Ovary (tissue), 9 donors: Measurements from ENCODE around the gene TEX44. TPM values are rescaled to one million over a fixed set of nuclear protein-coding genes. Genes with fewer than 3 reads are reported as not detected.

Experiments
- DNase-seq, 5 donors: peaks; one replicate each; pipeline ENCODE4 v3.0.0-alpha.2; 2019 to 2020
- H3K27ac ChIP-seq, 2 donors: fragments of 200-600 bp; one replicate each; pipeline versions ENCODE4 v1.5.1 to v1.8.0; 2019 to 2022
- H3K27me3 ChIP-seq: fragments of 200-600 bp; one replicate; pipeline ENCODE4 v1.8.0; 2022
- H3K36me3 ChIP-seq: fragments of 200-600 bp; sonication (generic); one replicate; pipeline ENCODE4 v1.5.1; 2019
- H3K4me1 ChIP-seq: one replicate; pipeline ENCODE4 v1.8.1; 2013; ENCODE audit warnings: mild to moderate bottlenecking, moderate library complexity; ENCODE audit not compliant: insufficient read depth
- H3K4me3 ChIP-seq: fragments of 200-600 bp; sonication (generic); one replicate; pipeline ENCODE4 v1.5.1; 2017
- H3K9me3 ChIP-seq, 2 donors: fragments of 200-600 bp in 1 of 2; sonication (generic) in 1 of 2; one replicate each; pipeline versions ENCODE4 v1.5.1 to v1.8.1; 2013 to 2019; ENCODE audit warnings: mild to moderate bottlenecking in 1 of 2, moderate library complexity in 1 of 2
- CTCF ChIP-seq, 3 donors: fragments of 450-650 bp in 2 of 3; fragments of 200-600 bp in 1 of 3; IDR thresholded peaks; one replicate each; pipeline versions ENCODE4 v1.5.1 to v1.8.0; 2016 to 2022; ENCODE audit warnings: antibody characterized with exemption in 3 of 3, mild to moderate bottlenecking in 1 of 3
- EP300 ChIP-seq: sonication (generic); formaldehyde crosslinking; IDR thresholded peaks from one replicate; pipeline ENCODE4 v1.6.1; 2017; ENCODE audit warnings: antibody characterized with exemption
- POLR2A ChIP-seq: fragments of 450-650 bp; IDR thresholded peaks from one replicate; pipeline ENCODE4 v1.6.1; 2017; ENCODE audit warnings: antibody characterized with exemption, mild to moderate bottlenecking, moderate library complexity
- WGBS, 3 donors: extraction: QIAGEN DNeasy Blood & Tissue Kit in 1 of 3; methylation state at CpG; one replicate each; pipeline versions ENCODE4 v1.1.5 to v1.1.7; 2013 to 2017; 5-methylcytosine and 5-hydroxymethylcytosine counted together
- intact Hi-C, 4 donors: fragments of 100-400 bp; cut with DNase I; formaldehyde crosslinking; loops; one replicate each; pipeline versions ENCODE4 v1.11.0 to v1.15.1; 2022 to 2023
- polyA plus RNA-seq, 2 donors: library from polyadenylated mRNA; stranded (reverse); fragments of 200-250 nt in 1 of 2; fragments of 350-450 nt in 1 of 2; fragmentation: Illumina TruSeq in 1 of 2; extraction: RNeasy Lipid Tissue Mini Kit (QIAGEN cat#74804) in 1 of 2; gene quantifications; one replicate each; pipeline ENCODE4 v1.2.3, GENCODE V29; 2013 to 2014
- total RNA-seq, 7 donors: library from RNA; depleted of rRNA in 2 of 7; stranded (reverse); fragments of >200 nt in 2 of 7; fragmentation: NEBNext Ultra II Directional in 3 of 7; extraction: Animal tissue kit (Norgen Biotek cat#: 25700) in 3 of 7; gene quantifications; one replicate each; pipeline versions ENCODE4 v1.1.0 to v1.2.4, GENCODE V29; 2016 to 2023
- donor health status: DM: no; HTN: no; CAD: no; lungs with moderate emphysema.
- donor health status: DM: no; HTN: no; CAD: no.
- donor health status: Bipolar disorder and iron deficiency.
- donor health status: DM: yes; HTN: yes; CAD: no.
- donor health status: DM: no; HTN: no; CAD: no.
- donor health status: DM: yes; HTN: yes; CAD: no.

Gene TEX44
- total and polyA plus RNA-seq, 9 donors: not detected

DNA sequence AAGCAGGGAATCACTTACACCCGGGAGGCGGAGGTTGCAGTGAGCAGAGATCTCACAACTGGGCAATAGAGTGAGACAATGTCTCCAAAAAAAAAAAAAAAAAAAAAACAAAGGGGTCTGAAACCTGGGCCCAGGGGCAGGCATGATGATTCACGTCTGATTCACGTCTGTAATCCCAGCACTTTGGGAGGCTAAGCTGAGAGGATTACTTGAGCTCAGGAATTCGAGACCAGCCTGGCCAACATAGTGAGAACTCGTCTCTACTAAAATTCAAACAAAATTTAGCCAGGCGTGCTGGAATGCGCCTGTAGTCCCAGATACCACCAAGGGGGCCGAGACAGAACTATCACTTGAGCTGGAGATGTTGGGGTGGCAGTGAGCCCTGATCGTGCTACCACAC lies 30.3 kb downstream of the TEX44 start:
- 93% methylated on average over 10 of the region's 10 CpGs for WGBS, 3 donors
- Histone ChIP-seq H3K27ac (no peak overlapping the region), H3K9me3 (no peaks in the 10 kb centered on the region), H3K4me1 (peaks cover 9% of the 10 kb centered on the region), H3K36me3 (no peaks in the 10 kb centered on the region), H3K4me3 (no peak overlapping the region), H3K27me3 (no peaks in the 10 kb centered on the region)
- no peak for DNase-seq
- intact Hi-C loops: no loop called here
- no peak for TF ChIP-seq CTCF (IDR thresholded peaks at IDR 0.05)
- no peak for TF ChIP-seq EP300
- no peak for TF ChIP-seq POLR2A

GRCh38 chr2:231626449-231626848 lies 33.8 kb downstream of the TEX44 start:
- H3K36me3 ChIP-seq: no peaks in the 10 kb centered on the region
- no peak for DNase-seq
- H3K4me1 ChIP-seq: peaks cover 12% of the 10 kb centered on the region
- intact Hi-C loops: no loop called here
- no peaks in the 10 kb centered on the region for H3K27me3 ChIP-seq
- no peak overlapping the region for H3K4me3 ChIP-seq
- no peak overlapping the region for H3K27ac ChIP-seq
- no peaks in the 10 kb centered on the region for H3K9me3 ChIP-seq
- 90% methylated on average over 6 of the region's 6 CpGs for WGBS, 3 donors
- TF ChIP-seq CTCF (IDR thresholded peaks at IDR 0.05) (no peak), POLR2A (no peak), EP300 (no peak)

GRCh38 chr2:231627384-231628120 lies 34.9 kb downstream of the TEX44 start:
- no peaks in the 10 kb centered on the region for H3K27me3 ChIP-seq
- H3K4me3 ChIP-seq: no peak overlapping the region
- peak overlapping the region in 1 of 2 donors; percentile 45 for H3K27ac ChIP-seq
- intact Hi-C loops: no loop called here
- DNase-seq: no peak
- WGBS, 3 donors: 34 to 42% (median 37%) methylated on average over 10 of the region's 10 CpGs
- no peak for TF ChIP-seq EP300
- TF ChIP-seq POLR2A: no peak
- no peak for TF ChIP-seq CTCF (IDR thresholded peaks at IDR 0.05)
- H3K9me3 ChIP-seq: no peaks in the 10 kb centered on the region
- H3K36me3 ChIP-seq: no peaks in the 10 kb centered on the region
- peaks cover 12% of the 10 kb centered on the region for H3K4me1 ChIP-seq

- Histone ChIP-seq H3K9me3 (no peaks in the 10 kb centered on the region), H3K4me1 (peaks cover 6% of the 10 kb centered on the region), H3K4me3 (no peak overlapping the region), H3K36me3 (no peaks in the 10 kb centered on the region), H3K27me3 (no peaks in the 10 kb centered on the region), H3K27ac (no peak overlapping the region)
- no peak for DNase-seq
- 78 to 82% (median 78%) methylated on average over 13 to 14 of the region's 14 CpGs for WGBS, 3 donors
- no peak for TF ChIP-seq POLR2A
- TF ChIP-seq CTCF (IDR thresholded peaks at IDR 0.05): no peak
- TF ChIP-seq EP300: no peak
- intact Hi-C loops: no loop called here
These were observed 40.0 kb downstream of the TEX44 start for GRCh38 chr2:231632559-231633142.
